B cell (primary cell): Measurements from ENCODE around the gene CACTIN. TPM values are rescaled to one million over a fixed set of nuclear protein-coding genes. Genes with fewer than 3 reads are reported as not detected.

Experiments used
- ATAC-seq: fragments of 200-7000 bp; cut with Tn5 transposase; one replicate; pipeline ENCODE4 v1.10.0; 2021; ENCODE audit warnings: low read depth, mild to moderate bottlenecking, moderate number of reproducible peaks, moderate library complexity
- CTCF ChIA-PET: fragments of 350-600 bp; sonication (Branson Sonifier 250); formaldehyde crosslinking; loops from one replicate; lab custom pipeline; 2021; ENCODE audit warnings: antibody characterized with exemption, inconsistent platforms; lab: Charles Lee
- POLR2A ChIA-PET: fragments of 350-600 bp; sonication (Branson Sonifier 250); formaldehyde crosslinking; loops from one replicate; lab custom pipeline; 2021; ENCODE audit warnings: antibody characterized with exemption; lab: Charles Lee
- DNase-seq: peaks from one replicate; pipeline ENCODE4 v3.0.0; 2013
- H2AFZ ChIP-seq: 2 replicates; pipeline ENCODE4 v1.6.1; 2012; ENCODE audit warnings: mild to moderate bottlenecking, low read depth, low read length; ENCODE audit not compliant: insufficient read depth, poor library complexity, severe bottlenecking
- H3K27ac ChIP-seq, 2 donors: 1 replicate in 1 of 2; 2 replicates in 1 of 2; pipeline ENCODE4 v1.5.1; 2012 to 2013; ENCODE audit warnings: low read length in 2 of 2, mild to moderate bottlenecking in 2 of 2, moderate library complexity in 1 of 2
- H3K27me3 ChIP-seq, 4 experiments: fragments of 200-600 bp in 1 of 4; sonication (generic) in 1 of 4; replicated peaks in 1 of 4; 1 replicate in 2 of 4; 2 replicates in 2 of 4; pipeline versions ENCODE4 v1.6.1 to v1.7.0; 2013 to 2016; ENCODE audit warnings: low read length in 3 of 4, mild to moderate bottlenecking in 2 of 4, mixed read lengths in 1 of 4, moderate library complexity in 1 of 4; ENCODE audit not compliant: insufficient read depth in 4 of 4, control insufficient read depth in 3 of 4; ENCODE audit errors: control extremely low read depth in 1 of 4
- H3K36me3 ChIP-seq, 2 experiments: replicated peaks in 1 of 2; 1 replicate in 1 of 2; 2 replicates in 1 of 2; pipeline versions ENCODE4 v1.6.1 to v1.7.1; 2013; ENCODE audit warnings: low read length in 1 of 2; ENCODE audit not compliant: insufficient read depth in 2 of 2, control insufficient read depth in 1 of 2; ENCODE audit errors: control extremely low read depth in 1 of 2, extremely low read depth in 1 of 2
- H3K4me1 ChIP-seq, 2 donors: fragments of 200-600 bp in 1 of 2; sonication (generic) in 1 of 2; 1 replicate in 1 of 2; 2 replicates in 1 of 2; pipeline versions ENCODE4 v1.5.1 to v1.6.1; 2013 to 2017; ENCODE audit warnings: low read length in 2 of 2; ENCODE audit not compliant: control insufficient read depth in 2 of 2, insufficient read depth in 2 of 2
- H3K4me2 ChIP-seq: replicated peaks from 2 replicates; pipeline ENCODE3; 2012; ENCODE audit warnings: mild to moderate bottlenecking, low read depth, low read length; ENCODE audit not compliant: poor library complexity, severe bottlenecking
- H3K4me3 ChIP-seq, 5 experiments: fragments of 200-600 bp in 1 of 5; sonication (generic) in 1 of 5; 1 replicate in 3 of 5; 2 replicates in 2 of 5; pipeline versions ENCODE4 v1.5.1 to v1.7.0; 2011 to 2016; ENCODE audit warnings: low read length in 4 of 5, mild to moderate bottlenecking in 4 of 5, low read depth in 2 of 5, control low read depth in 1 of 5, moderate library complexity in 1 of 5; ENCODE audit not compliant: insufficient read depth in 1 of 5; ENCODE audit errors: control extremely low read depth in 1 of 5, extremely low read depth in 1 of 5
- H3K79me2 ChIP-seq: fragments of 200-600 bp; sonication (generic); one replicate; pipeline ENCODE4 v1.6.0; 2016; ENCODE audit warnings: low read length; ENCODE audit not compliant: control insufficient read depth, insufficient read depth
- H3K9ac ChIP-seq: fragments of 200-600 bp; sonication (generic); 2 replicates; pipeline ENCODE4 v1.6.1; 2017; ENCODE audit warnings: mild to moderate bottlenecking, low read length, moderate library complexity
- H3K9me3 ChIP-seq, 3 donors: one replicate each; pipeline versions ENCODE4 v1.6.1 to v1.7.1; 2013; ENCODE audit warnings: low read length in 2 of 3; ENCODE audit not compliant: control insufficient read depth in 2 of 3, insufficient read depth in 1 of 3; ENCODE audit errors: control extremely low read depth in 1 of 3
- H4K20me1 ChIP-seq: 2 replicates; pipeline ENCODE4 v1.6.0; 2012; ENCODE audit warnings: mild to moderate bottlenecking, low read length; ENCODE audit not compliant: insufficient read depth, control insufficient read depth, poor library complexity, severe bottlenecking
- H3K27ac Mint-ChIP-seq: one replicate; pipeline ENCODE4 v1.8.0; 2021; ENCODE audit warnings: mixed read lengths
- H3K27me3 Mint-ChIP-seq: one replicate; pipeline ENCODE4 v1.8.0; 2021; ENCODE audit warnings: mixed read lengths
- H3K4me1 Mint-ChIP-seq: one replicate; pipeline ENCODE4 v1.8.0; 2021; ENCODE audit warnings: mixed read lengths
- H3K4me3 Mint-ChIP-seq: one replicate; pipeline ENCODE4 v1.8.0; 2021; ENCODE audit warnings: mixed read lengths
- H3K9me3 Mint-ChIP-seq: one replicate; pipeline ENCODE4 v1.8.0; 2022; ENCODE audit warnings: mixed read lengths; ENCODE audit not compliant: insufficient read depth
- CTCF ChIP-seq: fragments of 200-600 bp; IDR thresholded peaks from one replicate; pipeline ENCODE4 v1.8.0; 2022; ENCODE audit warnings: antibody characterized with exemption, mild to moderate bottlenecking
- EZH2 ChIP-seq: IDR thresholded peaks from 2 replicates; pipeline ENCODE4 v1.6.1; 2012; ENCODE audit warnings: borderline replicate concordance, low read depth, mild to moderate bottlenecking, moderate library complexity, low read length; ENCODE audit not compliant: insufficient read depth, poor library complexity, severe bottlenecking
- WGBS: methylation state at CpG from one replicate; pipeline ENCODE4 v1.1.5; 2013; ENCODE audit warnings: missing lambda C conversion rate; ENCODE audit not compliant: insufficient coverage; 5-methylcytosine and 5-hydroxymethylcytosine counted together
- intact Hi-C: fragments of 100-400 bp; cut with micrococcal nuclease; formaldehyde crosslinking; loops from one replicate; pipeline ENCODE4 v1.10.0; 2022
- polyA plus RNA-seq: library from polyadenylated mRNA; depleted of rRNA; stranded (reverse); fragments of >200 nt; gene quantifications from 2 replicates; pipeline ENCODE4 v1.2.3, GENCODE V29; 2012
- total RNA-seq, 2 donors: library from RNA; stranded (reverse); fragments of 120-200 nt in 1 of 2; gene quantifications; 1 replicate in 1 of 2; 2 replicates in 1 of 2; pipeline versions ENCODE4 v1.2.3 to v1.2.4, GENCODE V29; 2013 to 2022

Gene CACTIN
- total and polyA plus RNA-seq, 2 donors (not counting 1 experiment from before 2014, with no cell fraction given): 40.6 to 41.8 TPM

DNA sequence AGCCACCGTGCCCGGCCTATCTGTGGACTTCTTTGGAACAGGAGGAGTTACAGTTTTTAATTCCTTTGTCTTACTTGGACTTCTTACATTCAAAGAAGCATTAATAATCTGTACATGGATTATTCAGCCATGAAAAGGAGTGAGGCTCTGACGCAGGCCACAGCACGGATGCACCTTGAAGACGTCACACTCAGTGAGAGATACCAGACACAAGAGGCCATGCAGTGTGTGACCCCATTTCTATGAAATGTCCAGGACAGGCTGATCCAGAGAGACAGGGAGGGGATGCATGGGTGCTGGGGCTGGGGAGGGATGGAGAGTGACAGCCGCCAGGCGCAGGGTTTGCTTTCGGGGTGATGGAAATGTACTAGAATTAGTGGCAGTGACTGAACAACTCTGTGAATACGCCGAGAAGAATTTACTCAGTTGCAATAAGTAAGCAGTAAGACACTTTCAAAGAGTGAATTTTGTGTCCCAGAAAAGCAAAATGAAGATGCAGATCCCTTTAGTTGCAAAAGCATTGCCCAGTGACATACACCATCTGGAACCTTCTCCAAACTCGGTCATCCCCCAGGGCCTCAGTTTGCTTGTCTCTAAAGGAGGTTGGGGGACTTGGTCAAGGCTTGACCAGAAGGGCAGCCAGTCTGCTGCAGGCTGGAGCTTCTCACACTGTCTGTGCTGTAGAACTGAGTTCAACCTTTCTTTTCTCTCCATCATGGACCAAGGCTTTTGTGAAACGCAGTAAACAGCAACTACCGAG, 48.4 kb upstream of the CACTIN start:
- ChIA-PET CTCF (interaction anchor here (0.9 to 1.5 kb wide), 2 partner anchors 18 to 25 kb away, joined by 3 read pairs; partner anchors contain the start of gene PIP5K1C), POLR2A (no interaction called here)
- TF ChIP-seq EZH2 (no peak), CTCF (no peak)
- no peak overlapping the region for H3K9ac ChIP-seq
- peaks cover 0 to 19% (median 5%) of the 10 kb centered on the region in 4 experiments for H3K27me3 ChIP-seq
- no peak overlapping the region for H3K4me2 ChIP-seq
- peaks cover 37% of the 10 kb centered on the region for H3K4me1 Mint-ChIP-seq
- H3K9me3 ChIP-seq: peaks cover 0 to 3% (median 0%) of the 10 kb centered on the region in 3 donors
- WGBS: 97% methylated on average over 10 of the region's 13 CpGs
- no peak overlapping the region for H3K27ac Mint-ChIP-seq
- no peak overlapping the region for H3K4me3 ChIP-seq
- H4K20me1 ChIP-seq: peaks cover 85% of the 10 kb centered on the region
- DNase-seq: no peak
- H3K27me3 Mint-ChIP-seq: no peaks in the 10 kb centered on the region
- no peak overlapping the region for H3K4me3 Mint-ChIP-seq
- ATAC-seq: no peak
- no peaks in the 10 kb centered on the region for H3K36me3 ChIP-seq
- H3K4me1 ChIP-seq: peaks cover 19% of the 10 kb centered on the region in 2 donors
- H2AFZ ChIP-seq: no peak overlapping the region
- peaks cover 63% of the 10 kb centered on the region for H3K79me2 ChIP-seq
- intact Hi-C loops: no loop called here
- H3K9me3 Mint-ChIP-seq: no peaks in the 10 kb centered on the region
- no peak overlapping the region for H3K27ac ChIP-seq
